HepG2 (cell line): ENCODE results near the gene XPR1. TPM values are rescaled to one million over a fixed set of nuclear protein-coding genes. Genes with fewer than 3 reads are reported as not detected.

ENCODE experiments used
- ATAC-seq: fragments of 200-7000 bp; cut with Tn5 transposase; 3 replicates; pipeline ENCODE4 v1.9.1; 2020; ENCODE audit warnings: mild to moderate bottlenecking, moderate library complexity
- BruUV-seq: library from RNA; stranded (reverse); fragments of 400-500 nt; replicated peaks from 2 replicates; lab custom pipeline; 2021; lab: Mats Ljungman, UMichigan
- CTCF ChIA-PET: fragments of 300-600 bp; formaldehyde crosslinking; extraction: SDS; loops from one replicate; lab custom pipeline; 2021; ENCODE audit warnings: low total read pairs, inconsistent platforms, low intra/inter-chr PET ratio; lab: Yijun Ruan, JAX
- POLR2A ChIA-PET: fragments of 350-600 bp; sonication (Branson Sonifier 250); formaldehyde crosslinking; loops from one replicate; lab custom pipeline; 2020; ENCODE audit warnings: antibody characterized with exemption, inconsistent platforms; lab: Yijun Ruan, JAX
- DNase-seq: peaks from one replicate; pipeline ENCODE4 v3.0.0-alpha.2; 2015; ENCODE audit warnings: low spot score
- FAIRE-seq: peaks from 3 replicates; lab custom pipeline; 2011; peaks lifted over from hg19 to GRCh38; lab: Jason Lieb, UNC
- H2AFZ ChIP-seq: one replicate; pipeline ENCODE4 v1.6.1; 2011; ENCODE audit warnings: low read length, inconsistent platforms
- H3K27ac ChIP-seq: fragments of 300-600 bp; 3 replicates; pipeline ENCODE4 v1.8.0; 2011; ENCODE audit warnings: mixed run types, mild to moderate bottlenecking, mixed read lengths, low read length, inconsistent platforms; ENCODE audit not compliant: insufficient read depth; ENCODE audit errors: extremely low read length
- H3K27me3 ChIP-seq, 2 experiments: fragments of 200-600 bp in 1 of 2; 2 replicates in 1 of 2; 3 replicates in 1 of 2; pipeline versions ENCODE4 v1.6.0 to v1.8.0; 2011; ENCODE audit warnings: low read length in 2 of 2, mild to moderate bottlenecking in 2 of 2, moderate library complexity in 2 of 2, inconsistent platforms in 1 of 2; ENCODE audit not compliant: insufficient read depth in 2 of 2, control insufficient read depth in 1 of 2
- H3K36me3 ChIP-seq, 2 experiments: fragments of 200-600 bp in 1 of 2; replicated peaks in 1 of 2; 2 replicates in 1 of 2; 3 replicates in 1 of 2; pipeline versions ENCODE4 v1.5.1 to v1.8.0; 2011; ENCODE audit warnings: low read length in 2 of 2, inconsistent platforms in 1 of 2; ENCODE audit not compliant: insufficient read depth in 2 of 2, control insufficient read depth in 1 of 2
- H3K4me1 ChIP-seq: 2 replicates; pipeline ENCODE4 v1.5.1; 2012; ENCODE audit warnings: low read length, inconsistent platforms; ENCODE audit not compliant: insufficient read depth
- H3K4me2 ChIP-seq: 2 replicates; pipeline ENCODE4 v1.6.0; 2011; ENCODE audit warnings: low read depth, low read length, inconsistent platforms
- H3K4me3 ChIP-seq, 3 experiments: fragments of 200-600 bp in 1 of 3; sonication (generic), shearing (Covaris generic) in 1 of 3; replicated peaks in 1 of 3; 2 replicates each; pipeline ENCODE4 v1.5.1; 2011 to 2016; ENCODE audit warnings: low read length in 3 of 3, inconsistent platforms in 2 of 3, low read depth in 2 of 3, mild to moderate bottlenecking in 2 of 3, control low read depth in 1 of 3, mixed read lengths in 1 of 3; ENCODE audit not compliant: insufficient read depth in 1 of 3
- H3K79me2 ChIP-seq: one replicate; pipeline ENCODE4 v1.6.1; 2011; ENCODE audit warnings: low read length, inconsistent platforms; ENCODE audit not compliant: insufficient read depth
- H3K9ac ChIP-seq: 2 replicates; pipeline ENCODE4 v1.6.0; 2011; ENCODE audit warnings: mild to moderate bottlenecking, low read depth, low read length, inconsistent platforms; ENCODE audit not compliant: insufficient read depth
- H3K9me3 ChIP-seq: 2 replicates; pipeline ENCODE4 v1.5.1; 2012; ENCODE audit warnings: mild to moderate bottlenecking, low read length
- H4K20me1 ChIP-seq: 2 replicates; pipeline ENCODE4 v1.6.0; 2011; ENCODE audit warnings: inconsistent platforms, mild to moderate bottlenecking, low read length, moderate library complexity; ENCODE audit not compliant: insufficient read depth
- ATF7 ChIP-seq, 2 experiments: fragments of 450-650 bp in 1 of 2; sonication (generic) in 1 of 2; formaldehyde crosslinking in 1 of 2; IDR thresholded peaks; 2 replicates each; pipeline versions ENCODE4 v1.4.0 to v1.6.1; 2016 to 2020; ENCODE audit warnings: antibody characterized with exemption in 1 of 2, mild to moderate bottlenecking in 1 of 2, missing genetic modification reagents in 1 of 2
- CSRNP2 ChIP-seq: sonication (generic); formaldehyde crosslinking; conservative IDR thresholded peaks from 2 replicates; pipeline ENCODE4 v1.8.0; 2022; ENCODE audit warnings: low read depth, missing genetic modification reagents
- EEA1 ChIP-seq: sonication (generic); formaldehyde crosslinking; IDR thresholded peaks from 2 replicates; pipeline ENCODE4 v1.5.1; 2020; ENCODE audit warnings: mild to moderate bottlenecking, missing genetic modification reagents, borderline replicate concordance
- MEF2D ChIP-seq: sonication (generic); formaldehyde crosslinking; IDR thresholded peaks from 2 replicates; pipeline ENCODE4 v1.5.1; 2020; ENCODE audit warnings: mild to moderate bottlenecking, missing genetic modification reagents
- MIXL1 ChIP-seq: IDR thresholded peaks from 2 replicates; pipeline ENCODE4 v1.6.1; 2016
- NFE2 ChIP-seq: sonication (generic); formaldehyde crosslinking; IDR thresholded peaks from 2 replicates; pipeline ENCODE4 v1.4.0; 2020; ENCODE audit warnings: missing genetic modification reagents
- ONECUT2 ChIP-seq: sonication (generic); formaldehyde crosslinking; IDR thresholded peaks from 2 replicates; pipeline ENCODE4 v1.4.0; 2020; ENCODE audit warnings: missing genetic modification reagents
- RXRA ChIP-seq: sonication (generic); formaldehyde crosslinking; IDR thresholded peaks from 2 replicates; pipeline ENCODE4 v1.5.1; 2020; ENCODE audit warnings: missing genetic modification reagents
- SMAD9 ChIP-seq: sonication (generic); formaldehyde crosslinking; IDR thresholded peaks from 2 replicates; pipeline ENCODE4 v1.5.1; 2020; ENCODE audit warnings: mild to moderate bottlenecking, missing genetic modification reagents
- TRIM24 ChIP-seq: sonication (generic); formaldehyde crosslinking; IDR thresholded peaks from 2 replicates; pipeline ENCODE4 v1.8.0; 2022; ENCODE audit warnings: mild to moderate bottlenecking, missing genetic modification reagents
- ZNF20 ChIP-seq: sonication (generic); formaldehyde crosslinking; IDR thresholded peaks from 2 replicates; pipeline ENCODE4 v1.4.0; 2020; ENCODE audit warnings: mild to moderate bottlenecking, moderate library complexity, missing genetic modification reagents
- ZNF503 ChIP-seq: sonication (generic); formaldehyde crosslinking; IDR thresholded peaks from 2 replicates; pipeline ENCODE4 v1.4.0; 2020; ENCODE audit warnings: missing genetic modification reagents
- ZNF678 ChIP-seq: sonication (generic); formaldehyde crosslinking; IDR thresholded peaks from 2 replicates; pipeline ENCODE4 v1.4.0; 2020; ENCODE audit warnings: mild to moderate bottlenecking, missing genetic modification reagents
- WGBS: methylation state at CpG from one replicate; pipeline ENCODE4 v1.1.6; 2017; ENCODE audit warnings: low lambda C conversion rate; 5-methylcytosine and 5-hydroxymethylcytosine counted together
- in situ Hi-C: cut with HindIII; loops from 2 replicates; pipeline ENCODE4 v1.10.0; 2017; ENCODE audit warnings: low pct_unique_long_range_greater_than_20kb; ENCODE audit not compliant: extremely low pct_ligation_motif_present
- intact Hi-C: fragments of 100-400 bp; cut with micrococcal nuclease; formaldehyde crosslinking; loops from one replicate; pipeline ENCODE4 v1.10.0; 2022; ENCODE audit not compliant: unreplicated experiment
- polyA plus RNA-seq, 8 experiments: library from polyadenylated mRNA; depleted of rRNA in 3 of 8; stranded (reverse) in 7 of 8; unstranded in 1 of 8; fragments of >200 nt; fragmentation: Illumina TruSeq in 4 of 8; extraction: Trizol in 4 of 8; gene quantifications; 2 replicates each; pipeline versions ENCODE4 v1.2.1 to v1.2.3, GENCODE V29; 2011 to 2016; ENCODE audit warnings: low read depth in 4 of 8, missing spikeins in 1 of 8, mixed read lengths in 1 of 8; ENCODE audit not compliant: insufficient read depth in 1 of 8
- total RNA-seq, 5 experiments: library from RNA; depleted of rRNA; stranded (reverse); fragments of >200 nt; fragmentation: Illumina TruSeq; extraction: Trizol; gene quantifications; 2 replicates each; pipeline ENCODE4 v1.2.3, GENCODE V29; 2016; ENCODE audit warnings: low read depth in 1 of 5
- TF ChIP-seq, protein P1 (sequence below), 2 experiments: fragments of 450-650 bp in 1 of 2; sonication (generic) in 1 of 2; formaldehyde crosslinking in 1 of 2; IDR thresholded peaks; 2 replicates each; pipeline versions ENCODE4 v1.6.1 to v1.8.0; 2016 to 2022; ENCODE audit warnings: antibody characterized with exemption in 1 of 2, mild to moderate bottlenecking in 1 of 2, missing genetic modification reagents in 1 of 2

XPR1 gene
- total and polyA plus RNA-seq, 2 of the 13 experiments (the other 11 are each of a cell fraction or from before 2014, with no cell fraction given) = 22.3 to 23.6 TPM

- no peak for DNase-seq
- no peak for FAIRE-seq
- no peak for ATAC-seq
- H3K9me3 ChIP-seq = no peaks in the 10 kb centered on the region
- H3K79me2 ChIP-seq = no peaks in the 10 kb centered on the region
- WGBS = 100% methylated on average over 1 of the region's 1 CpG
- H3K27me3 ChIP-seq = no peaks in the 10 kb centered on the region; a peak in 1 of 5 replicates
- no peak overlapping the region for H3K4me3 ChIP-seq
- no peaks in the 10 kb centered on the region for H3K36me3 ChIP-seq
- intact Hi-C loops = no loop called here
- BruUV-seq = no TSS peak
- H2AFZ ChIP-seq = no peak overlapping the region
- peaks cover 25% of the 10 kb centered on the region for H3K4me1 ChIP-seq
- no peak overlapping the region for H3K27ac ChIP-seq
- H3K9ac ChIP-seq = no peak overlapping the region
- ChIA-PET POLR2A (no interaction called here), CTCF (no interaction called here)
- H3K4me2 ChIP-seq = no peak overlapping the region
- H4K20me1 ChIP-seq = no peaks in the 10 kb centered on the region
- in situ Hi-C loops = no loop called here
- no peak for TF ChIP-seq ONECUT2
- no peak for TF ChIP-seq ATF7 (IDR thresholded peaks at IDR 0.05)
- TF ChIP-seq ATF7 (CRISPR knock-in tag; IDR thresholded peaks at IDR 0.05) = no peak
- TF ChIP-seq RXRA (CRISPR knock-in tag) = no peak
- no peak for TF ChIP-seq ZNF20
- TF ChIP-seq SMAD9 (CRISPR knock-in tag) = no peak
- TF ChIP-seq, protein P1, sequence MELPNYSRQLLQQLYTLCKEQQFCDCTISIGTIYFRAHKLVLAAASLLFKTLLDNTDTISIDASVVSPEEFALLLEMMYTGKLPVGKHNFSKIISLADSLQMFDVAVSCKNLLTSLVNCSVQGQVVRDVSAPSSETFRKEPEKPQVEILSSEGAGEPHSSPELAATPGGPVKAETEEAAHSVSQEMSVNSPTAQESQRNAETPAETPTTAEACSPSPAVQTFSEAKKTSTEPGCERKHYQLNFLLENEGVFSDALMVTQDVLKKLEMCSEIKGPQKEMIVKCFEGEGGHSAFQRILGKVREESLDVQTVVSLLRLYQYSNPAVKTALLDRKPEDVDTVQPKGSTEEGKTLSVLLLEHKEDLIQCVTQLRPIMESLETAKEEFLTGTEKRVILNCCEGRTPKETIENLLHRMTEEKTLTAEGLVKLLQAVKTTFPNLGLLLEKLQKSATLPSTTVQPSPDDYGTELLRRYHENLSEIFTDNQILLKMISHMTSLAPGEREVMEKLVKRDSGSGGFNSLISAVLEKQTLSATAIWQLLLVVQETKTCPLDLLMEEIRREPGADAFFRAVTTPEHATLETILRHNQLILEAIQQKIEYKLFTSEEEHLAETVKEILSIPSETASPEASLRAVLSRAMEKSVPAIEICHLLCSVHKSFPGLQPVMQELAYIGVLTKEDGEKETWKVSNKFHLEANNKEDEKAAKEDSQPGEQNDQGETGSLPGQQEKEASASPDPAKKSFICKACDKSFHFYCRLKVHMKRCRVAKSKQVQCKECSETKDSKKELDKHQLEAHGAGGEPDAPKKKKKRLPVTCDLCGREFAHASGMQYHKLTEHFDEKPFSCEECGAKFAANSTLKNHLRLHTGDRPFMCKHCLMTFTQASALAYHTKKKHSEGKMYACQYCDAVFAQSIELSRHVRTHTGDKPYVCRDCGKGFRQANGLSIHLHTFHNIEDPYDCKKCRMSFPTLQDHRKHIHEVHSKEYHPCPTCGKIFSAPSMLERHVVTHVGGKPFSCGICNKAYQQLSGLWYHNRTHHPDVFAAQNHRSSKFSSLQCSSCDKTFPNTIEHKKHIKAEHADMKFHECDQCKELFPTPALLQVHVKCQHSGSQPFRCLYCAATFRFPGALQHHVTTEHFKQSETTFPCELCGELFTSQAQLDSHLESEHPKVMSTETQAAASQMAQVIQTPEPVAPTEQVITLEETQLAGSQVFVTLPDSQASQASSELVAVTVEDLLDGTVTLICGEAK (IDR thresholded peaks at IDR 0.05) = no peak
- TF ChIP-seq, protein P1 (CRISPR knock-in tag; IDR thresholded peaks at IDR 0.05) = no peak
- TF ChIP-seq ZNF503 (CRISPR knock-in tag) = no peak
- no peak for TF ChIP-seq NFE2 (CRISPR knock-in tag)
- TF ChIP-seq ZNF678 = no peak
- no peak for TF ChIP-seq MEF2D (CRISPR knock-in tag)
- TF ChIP-seq CSRNP2 = no peak
- TF ChIP-seq TRIM24 (CRISPR knock-in tag) = no peak
- TF ChIP-seq EEA1 (CRISPR knock-in tag) = no peak
- TF ChIP-seq MIXL1 (CRISPR knock-in tag) = no peak
Measured at GRCh38 chr1:180937012-180937372, 305.2 kb downstream of the XPR1 start.
